GM06990 (cell line): ENCODE results near the gene SACS.

Source experiments
- DNase-seq: peaks from one replicate; pipeline ENCODE4 v3.0.0-alpha.2; 2011; ENCODE audit not compliant: insufficient read length; ENCODE audit errors: extremely low read depth
- H3K27me3 ChIP-seq: replicated peaks from 2 replicates; pipeline ENCODE4 v1.6.0; 2011; ENCODE audit warnings: low read length; ENCODE audit not compliant: control insufficient read depth, insufficient read depth
- H3K36me3 ChIP-seq: 2 replicates; pipeline ENCODE4 v1.5.1; 2011; ENCODE audit warnings: low read length; ENCODE audit not compliant: control insufficient read depth, insufficient read depth
- H3K4me3 ChIP-seq: replicated peaks from 2 replicates; pipeline ENCODE4 v1.5.1; 2011; ENCODE audit warnings: low read depth, mild to moderate bottlenecking, control low read depth, low read length
- TF ChIP-seq, protein P1 (sequence below): IDR thresholded peaks from 2 replicates; pipeline ENCODE4 v1.5.1; 2011; ENCODE audit warnings: low read length, control low read depth, mild to moderate bottlenecking, inconsistent platforms; ENCODE audit not compliant: insufficient read depth, poor library complexity, severe bottlenecking

The SACS gene

DNA sequence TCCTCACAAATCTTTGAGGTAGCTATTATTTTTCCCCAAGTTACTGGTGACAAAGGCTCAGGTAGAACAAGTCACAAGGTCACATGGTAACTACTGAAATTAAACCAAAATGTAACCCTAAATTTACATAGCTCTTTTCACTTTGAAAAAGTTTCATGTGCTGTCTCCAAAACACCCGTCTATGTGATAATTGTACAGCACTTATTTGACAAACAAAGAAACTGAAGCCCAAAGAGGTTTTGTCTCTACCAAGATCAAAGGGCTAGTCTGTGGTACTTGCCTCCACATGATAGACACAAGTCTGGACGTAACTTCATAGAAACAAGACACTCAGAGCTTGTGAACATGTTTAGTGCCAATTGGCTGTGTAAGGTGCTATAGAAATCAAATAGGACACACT, 108.3 kb downstream of the SACS start:
- no peaks in the 10 kb centered on the region for H3K27me3 ChIP-seq
- H3K4me3 ChIP-seq, result no peak overlapping the region
- no peak for DNase-seq
- TF ChIP-seq, protein P1, sequence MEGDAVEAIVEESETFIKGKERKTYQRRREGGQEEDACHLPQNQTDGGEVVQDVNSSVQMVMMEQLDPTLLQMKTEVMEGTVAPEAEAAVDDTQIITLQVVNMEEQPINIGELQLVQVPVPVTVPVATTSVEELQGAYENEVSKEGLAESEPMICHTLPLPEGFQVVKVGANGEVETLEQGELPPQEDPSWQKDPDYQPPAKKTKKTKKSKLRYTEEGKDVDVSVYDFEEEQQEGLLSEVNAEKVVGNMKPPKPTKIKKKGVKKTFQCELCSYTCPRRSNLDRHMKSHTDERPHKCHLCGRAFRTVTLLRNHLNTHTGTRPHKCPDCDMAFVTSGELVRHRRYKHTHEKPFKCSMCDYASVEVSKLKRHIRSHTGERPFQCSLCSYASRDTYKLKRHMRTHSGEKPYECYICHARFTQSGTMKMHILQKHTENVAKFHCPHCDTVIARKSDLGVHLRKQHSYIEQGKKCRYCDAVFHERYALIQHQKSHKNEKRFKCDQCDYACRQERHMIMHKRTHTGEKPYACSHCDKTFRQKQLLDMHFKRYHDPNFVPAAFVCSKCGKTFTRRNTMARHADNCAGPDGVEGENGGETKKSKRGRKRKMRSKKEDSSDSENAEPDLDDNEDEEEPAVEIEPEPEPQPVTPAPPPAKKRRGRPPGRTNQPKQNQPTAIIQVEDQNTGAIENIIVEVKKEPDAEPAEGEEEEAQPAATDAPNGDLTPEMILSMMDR, result no peak
- H3K36me3 ChIP-seq, result no peaks in the 10 kb centered on the region

DNA sequence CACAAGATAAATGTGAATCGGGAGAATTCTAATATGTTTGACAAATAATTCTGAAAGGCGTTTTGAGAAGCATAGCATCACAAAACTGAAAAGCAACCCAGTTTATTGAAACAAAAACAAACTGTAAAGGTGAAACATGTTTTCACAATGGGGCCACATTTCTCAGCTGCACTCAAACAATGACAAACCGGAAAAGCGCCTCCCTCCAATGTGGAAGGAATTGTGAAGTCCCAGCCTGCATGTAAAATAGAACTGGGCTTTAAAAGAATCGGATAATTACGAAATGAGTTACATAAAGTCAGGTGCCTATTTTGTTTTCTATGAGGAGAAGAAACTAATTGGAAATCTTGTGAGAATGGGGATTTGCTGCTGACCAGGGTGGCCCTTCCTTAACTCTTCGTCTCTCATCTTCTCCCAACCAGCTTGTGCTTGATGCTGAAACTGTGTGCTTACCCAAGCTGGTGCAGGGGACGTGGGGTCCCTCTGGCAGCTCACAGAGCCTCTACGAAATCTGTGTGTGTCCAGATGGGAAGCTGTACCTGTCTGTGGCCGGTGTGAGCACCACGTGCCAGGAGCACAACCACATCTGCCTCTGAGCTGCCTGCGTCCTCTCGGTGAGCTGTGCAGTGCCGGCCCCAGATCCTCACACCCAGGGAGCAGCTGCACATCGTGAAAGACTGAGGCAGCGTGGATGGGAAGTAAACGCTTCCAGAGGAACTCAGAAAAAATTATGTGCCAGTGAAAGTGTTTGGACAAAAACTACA, 109.4 kb downstream of the SACS start:
- H3K27me3 ChIP-seq, result no peaks in the 10 kb centered on the region
- H3K4me3 ChIP-seq, result no peak overlapping the region
- TF ChIP-seq, protein P1, result no peak
- no peaks in the 10 kb centered on the region for H3K36me3 ChIP-seq
- no peak for DNase-seq

DNA sequence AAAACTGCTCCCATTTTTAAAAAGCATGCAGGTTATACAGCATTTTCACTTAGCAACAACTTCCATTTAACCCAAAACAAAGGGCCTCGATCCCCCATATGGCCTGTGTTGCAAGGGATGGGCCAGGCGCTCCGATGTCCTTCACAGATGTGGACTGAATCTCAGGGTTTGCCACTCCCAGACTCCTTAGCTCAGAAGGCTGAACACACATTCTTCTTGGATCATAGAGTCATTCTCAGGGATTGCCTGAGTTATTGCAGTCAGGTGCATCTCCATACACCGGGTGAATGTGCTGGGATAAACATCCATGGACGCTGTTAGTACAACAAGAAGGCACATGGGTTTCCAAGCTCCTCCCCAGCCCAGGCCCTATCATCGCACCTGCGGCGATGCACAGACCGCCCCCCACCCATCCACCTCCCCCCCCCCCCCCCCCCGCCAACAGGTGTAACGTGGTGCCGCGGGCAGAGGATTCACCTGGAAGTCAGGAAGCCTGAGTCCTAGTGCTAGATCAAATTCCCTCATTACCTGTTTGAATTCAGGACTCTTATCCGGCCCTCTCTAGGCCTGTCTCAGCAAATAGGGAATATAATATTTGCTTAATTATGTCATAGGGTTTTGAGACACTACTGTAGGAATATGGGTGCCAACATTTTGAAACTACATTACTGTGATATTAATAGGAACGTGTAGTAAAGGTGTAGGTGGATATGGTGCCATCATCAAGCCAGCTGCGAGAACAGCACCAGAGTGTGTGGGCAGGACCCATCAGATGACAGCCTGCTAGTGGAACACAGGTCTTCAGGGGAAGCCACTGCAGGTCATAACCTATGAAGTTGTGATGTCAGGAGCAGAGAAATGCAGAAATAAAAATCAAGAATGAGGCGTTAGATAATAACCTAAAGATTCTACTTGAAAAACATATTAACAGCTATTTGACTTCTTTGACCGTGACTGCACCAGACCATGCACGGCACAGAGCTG, 110.9 kb downstream of the SACS start:
- TF ChIP-seq, protein P1, result no peak
- H3K36me3 ChIP-seq, result no peaks in the 10 kb centered on the region
- no peaks in the 10 kb centered on the region for H3K27me3 ChIP-seq
- H3K4me3 ChIP-seq, result no peak overlapping the region
- no peak for DNase-seq

DNA sequence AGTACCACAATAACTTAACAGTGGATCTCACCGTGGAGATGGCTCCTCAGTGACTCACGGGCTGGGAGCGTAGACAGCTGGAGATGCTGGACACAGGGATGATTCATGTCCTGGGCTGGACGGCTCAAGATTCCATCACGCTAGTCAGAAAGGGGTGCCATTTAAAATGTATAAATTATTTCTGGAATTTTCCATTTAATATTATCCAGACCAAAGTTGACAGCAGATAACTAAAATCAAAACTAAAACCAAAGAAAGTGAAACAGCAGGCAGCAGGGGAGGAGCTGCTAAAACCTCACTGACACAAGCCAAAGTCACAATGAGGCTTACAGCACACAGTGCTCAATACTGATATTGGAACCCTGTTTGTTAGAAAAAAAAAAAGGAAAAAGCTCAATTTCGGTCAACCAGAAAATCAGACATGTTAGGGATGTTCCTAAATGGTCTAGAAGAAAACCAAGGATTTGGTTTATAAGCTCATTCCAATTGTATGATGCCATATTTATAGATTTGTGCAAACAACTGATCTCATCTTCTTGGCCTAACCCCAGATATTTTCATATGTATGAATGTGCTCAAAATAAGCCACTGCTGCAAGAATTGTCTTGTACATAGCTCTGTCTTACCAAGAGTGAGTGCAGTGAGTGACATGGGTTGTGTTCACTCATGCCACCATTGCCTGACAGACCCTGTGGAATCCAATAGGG, 111.8 kb downstream of the SACS start:
- Histone ChIP-seq H3K36me3 (no peaks in the 10 kb centered on the region), H3K27me3 (no peaks in the 10 kb centered on the region), H3K4me3 (no peak overlapping the region)
- TF ChIP-seq, protein P1, result no peak
- DNase-seq, result no peak

DNA sequence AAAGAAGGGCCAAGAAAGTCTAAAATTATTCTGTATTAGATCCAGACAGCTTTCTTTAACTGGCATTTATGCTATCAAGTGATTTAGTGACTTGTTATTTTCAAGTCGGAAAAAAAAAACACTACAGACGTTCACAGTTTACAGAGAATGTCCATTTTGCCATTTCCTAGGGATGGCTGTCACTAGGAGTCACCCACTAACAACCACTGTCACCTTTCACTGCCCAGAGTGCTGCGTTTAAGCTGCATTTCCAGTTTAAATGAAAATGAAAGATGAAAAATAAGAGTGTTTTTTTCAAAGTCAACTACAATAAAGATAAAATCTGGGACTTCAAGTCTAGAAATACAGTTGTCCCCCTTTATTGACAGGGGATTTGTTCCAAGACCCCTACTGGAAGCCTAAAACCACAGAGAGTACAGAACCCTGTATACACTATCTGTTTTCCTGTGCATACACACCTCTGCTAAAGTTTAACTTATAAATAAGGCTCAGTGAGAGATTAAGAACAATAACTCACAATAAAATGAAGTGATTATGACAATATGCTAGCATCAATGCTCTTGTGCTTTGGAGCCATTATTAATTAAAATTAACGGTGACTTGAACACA, 112.5 kb downstream of the SACS start:
- TF ChIP-seq, protein P1, result no peak
- no peaks in the 10 kb centered on the region for H3K36me3 ChIP-seq
- H3K4me3 ChIP-seq, result no peak overlapping the region
- no peaks in the 10 kb centered on the region for H3K27me3 ChIP-seq
- DNase-seq, result no peak
